Tibial nerve (tissue), 4 donors: ENCODE results near the gene SPECC1. TPM values are rescaled to one million over a fixed set of nuclear protein-coding genes. Genes with fewer than 3 reads are reported as not detected.
"Not testable (repeated sequence)": the region's sequence is repeated elsewhere in the genome, so short reads cannot be mapped to it uniquely, and the experiment has no call there.

Experiments
- DNase-seq, 2 donors: peaks; one replicate each; pipeline ENCODE4 v3.0.0-alpha.2; 2019; ENCODE audit warnings: low spot score in 2 of 2
- H3K27ac ChIP-seq, 4 donors: fragments of 200-600 bp; sonication (generic) in 3 of 4; one replicate each; pipeline ENCODE4 v1.5.1; 2017 to 2019; ENCODE audit warnings: mild to moderate bottlenecking in 1 of 4
- H3K27me3 ChIP-seq, 2 donors: fragments of 200-600 bp; sonication (generic) in 1 of 2; one replicate each; pipeline versions ENCODE4 v1.5.1 to v1.6.0; 2017 to 2019
- H3K36me3 ChIP-seq, 3 donors: fragments of 200-600 bp; sonication (generic); one replicate each; pipeline ENCODE4 v1.5.1; 2018 to 2019
- H3K4me1 ChIP-seq, 4 donors: fragments of 200-600 bp; sonication (generic) in 3 of 4; one replicate each; pipeline ENCODE4 v1.5.1; 2017 to 2019
- H3K4me3 ChIP-seq, 4 donors: fragments of 200-600 bp; sonication (generic) in 3 of 4; one replicate each; pipeline ENCODE4 v1.5.1; 2017 to 2019; ENCODE audit warnings: mild to moderate bottlenecking in 1 of 4, moderate library complexity in 1 of 4
- H3K9me3 ChIP-seq, 4 donors: fragments of 200-600 bp; sonication (generic) in 3 of 4; one replicate each; pipeline ENCODE4 v1.5.1; 2017 to 2019
- CTCF ChIP-seq, 5 experiments: fragments of 200-600 bp in 3 of 5; fragments of 450-650 bp in 2 of 5; sonication (generic) in 3 of 5; IDR thresholded peaks; one replicate each; pipeline ENCODE4 v1.5.1; 2016 to 2019; ENCODE audit warnings: antibody characterized with exemption in 5 of 5, mild to moderate bottlenecking in 3 of 5, moderate library complexity in 2 of 5
- EP300 ChIP-seq, 2 donors: sonication (generic); formaldehyde crosslinking; IDR thresholded peaks; one replicate each; pipeline ENCODE4 v1.6.1; 2017; ENCODE audit warnings: antibody characterized with exemption in 2 of 2, mild to moderate bottlenecking in 1 of 2
- POLR2A ChIP-seq, 2 donors: fragments of 450-650 bp; IDR thresholded peaks; one replicate each; pipeline ENCODE4 v1.6.1; 2017; ENCODE audit warnings: antibody characterized with exemption in 2 of 2, mild to moderate bottlenecking in 2 of 2, moderate library complexity in 2 of 2
- WGBS, 2 donors: methylation state at CpG; one replicate each; pipeline ENCODE4 v1.1.5; 2018; 5-methylcytosine and 5-hydroxymethylcytosine counted together
- total RNA-seq, 4 donors: library from RNA; depleted of rRNA; stranded (reverse); fragments of >200 nt; gene quantifications; one replicate each; pipeline ENCODE4 v1.1.0, GENCODE V29; 2016

SPECC1 gene
- total RNA-seq, 4 donors from 2014 or later: 63.2 to 139 (median 98.1) TPM

GRCh38 chr17:20259668-20260067 lies 250.5 kb downstream of the SPECC1 start:
- WGBS, 2 donors: 98 to 99% methylated on average over 4 of the region's 4 CpGs
- TF ChIP-seq POLR2A (IDR thresholded peaks at IDR 0.05) (no peak), CTCF (IDR thresholded peaks at IDR 0.05) (no peak), EP300 (IDR thresholded peaks at IDR 0.05) (no peak)
- DNase-seq: no peak
- H3K9me3 ChIP-seq: peaks cover 0 to 5% (median 0%) of the 10 kb centered on the region in 4 donors
- H3K27me3 ChIP-seq: no peaks in the 10 kb centered on the region
- H3K27ac ChIP-seq: no peak overlapping the region
- no peak overlapping the region for H3K4me3 ChIP-seq
- no peaks in the 10 kb centered on the region for H3K4me1 ChIP-seq
- peaks cover 0 to 51% (median 5%) of the 10 kb centered on the region in 3 donors for H3K36me3 ChIP-seq

GRCh38 chr17:20260268-20260667 lies 251.1 kb downstream of the SPECC1 start:
- peaks cover 0 to 51% (median 5%) of the 10 kb centered on the region in 3 donors for H3K36me3 ChIP-seq
- WGBS, 2 donors: 92 to 94% methylated on average over 6 of the region's 6 CpGs
- H3K27ac ChIP-seq: no peak overlapping the region
- DNase-seq: no peak
- H3K4me1 ChIP-seq: no peaks in the 10 kb centered on the region
- TF ChIP-seq CTCF (IDR thresholded peaks at IDR 0.05): no peak
- TF ChIP-seq EP300 (IDR thresholded peaks at IDR 0.05): no peak
- no peak for TF ChIP-seq POLR2A (IDR thresholded peaks at IDR 0.05)
- H3K4me3 ChIP-seq: no peak overlapping the region
- H3K27me3 ChIP-seq: no peaks in the 10 kb centered on the region
- H3K9me3 ChIP-seq: peaks cover 0 to 5% (median 0%) of the 10 kb centered on the region in 4 donors

GRCh38 chr17:20262226-20263114 lies 253.3 kb downstream of the SPECC1 start:
- 65 to 67% methylated on average over 8 of the region's 8 CpGs for WGBS, 2 donors
- no peak for DNase-seq
- Histone ChIP-seq H3K27me3 (no peaks in the 10 kb centered on the region), H3K4me3 (no peak overlapping the region), H3K4me1 (peaks cover 0 to 9% (median 0%) of the 10 kb centered on the region in 4 donors), H3K27ac (no peak overlapping the region), H3K36me3 (peaks cover 0 to 35% (median 5%) of the 10 kb centered on the region in 3 donors), H3K9me3 (peaks cover 0 to 5% (median 0%) of the 10 kb centered on the region in 4 donors)
- no peak for TF ChIP-seq CTCF (IDR thresholded peaks at IDR 0.05)
- TF ChIP-seq EP300 (IDR thresholded peaks at IDR 0.05): no peak
- TF ChIP-seq POLR2A (IDR thresholded peaks at IDR 0.05): no peak

- WGBS, 2 donors: 51 to 61% methylated on average over 5 of the region's 5 CpGs
- not testable (repeated sequence) for H3K9me3 ChIP-seq, H3K4me3 ChIP-seq, H3K27ac ChIP-seq, DNase-seq, H3K27me3 ChIP-seq
- peaks cover 0 to 29% (median 5%) of the 10 kb centered on the region in 3 donors for H3K36me3 ChIP-seq
- peaks cover 0 to 11% (median 0%) of the 10 kb centered on the region in 4 donors for H3K4me1 ChIP-seq
Measured at GRCh38 chr17:20263115-20263433, 253.9 kb downstream of the SPECC1 start.

GRCh38 chr17:20263595-20263994 lies 254.4 kb downstream of the SPECC1 start:
- peaks cover 0 to 11% (median 0%) of the 10 kb centered on the region in 4 donors for H3K4me1 ChIP-seq
- no peak overlapping the region for H3K27ac ChIP-seq
- no peak overlapping the region for H3K4me3 ChIP-seq
- TF ChIP-seq POLR2A (IDR thresholded peaks at IDR 0.05): no peak
- no peak for TF ChIP-seq EP300 (IDR thresholded peaks at IDR 0.05)
- TF ChIP-seq CTCF (IDR thresholded peaks at IDR 0.05): no peak
- peaks cover 0 to 24% (median 5%) of the 10 kb centered on the region in 3 donors for H3K36me3 ChIP-seq
- no peaks in the 10 kb centered on the region for H3K9me3 ChIP-seq
- no peaks in the 10 kb centered on the region for H3K27me3 ChIP-seq
- 74 to 78% methylated on average over 5 of the region's 5 CpGs for WGBS, 2 donors
- no peak for DNase-seq
